HEK293 (cell line): ENCODE data around the gene ASTN2.

Experiments used
- CTCF ChIA-PET: fragments of 350-600 bp; formaldehyde crosslinking; extraction: SDS; loops from one replicate; lab custom pipeline; 2021; ENCODE audit warnings: antibody characterized with exemption; lab: Yijun Ruan, JAX
- POLR2A ChIA-PET: fragments of 300-600 bp; formaldehyde crosslinking; extraction: SDS; loops from one replicate; lab custom pipeline; 2020; ENCODE audit warnings: antibody characterized with exemption, inconsistent platforms; lab: Yijun Ruan, JAX
- H3K27ac ChIP-seq: fragments of 200-500 bp; sonication (Bioruptor generic); 2 replicates; pipeline ENCODE4 v1.5.1; 2014; ENCODE audit warnings: low read depth, low read length, control low read depth, inconsistent platforms; ENCODE audit errors: extremely low read depth
- H3K36me3 ChIP-seq, 2 experiments: fragments of 200-500 bp in 1 of 2; sonication (Bioruptor generic) in 1 of 2; 1 replicate in 1 of 2; 2 replicates in 1 of 2; pipeline ENCODE4 v1.5.1; 2014 to 2017; ENCODE audit warnings: inconsistent platforms in 2 of 2, low read length in 2 of 2; ENCODE audit not compliant: control insufficient read depth in 2 of 2, insufficient read depth in 1 of 2
- H3K4me1 ChIP-seq: fragments of 200-500 bp; sonication (Bioruptor generic); 2 replicates; pipeline ENCODE4 v1.5.1; 2014; ENCODE audit warnings: mild to moderate bottlenecking, low read length, inconsistent platforms; ENCODE audit not compliant: control insufficient read depth, insufficient read depth
- H3K4me3 ChIP-seq: 2 replicates; pipeline ENCODE4 v1.5.1; 2011; ENCODE audit warnings: low read depth, mild to moderate bottlenecking, control low read depth, low read length, moderate library complexity
- H3K9me3 ChIP-seq: fragments of 200-500 bp; sonication (Bioruptor generic); 2 replicates; pipeline ENCODE4 v1.5.1; 2014; ENCODE audit warnings: low read depth, low read length, inconsistent platforms; ENCODE audit not compliant: control insufficient read depth, insufficient read depth
- BCL11A ChIP-seq: fragments of 450-650 bp; formaldehyde crosslinking; IDR thresholded peaks from 2 replicates; pipeline ENCODE4 v1.5.1; 2016; ENCODE audit warnings: low read depth, missing biosample characterization, missing genetic modification characterization
- BCL11B ChIP-seq: fragments of 450-650 bp; formaldehyde crosslinking; IDR thresholded peaks from 2 replicates; pipeline ENCODE4 v1.5.1; 2016; ENCODE audit warnings: low read depth, missing biosample characterization, missing genetic modification characterization
- KLF10 ChIP-seq: fragments of 450-650 bp; IDR thresholded peaks from 2 replicates; pipeline ENCODE4 v1.5.1; 2018; ENCODE audit warnings: missing biosample characterization, mild to moderate bottlenecking, missing genetic modification characterization
- KLF8 ChIP-seq: fragments of 450-650 bp; formaldehyde crosslinking; IDR thresholded peaks from 2 replicates; pipeline ENCODE4 v1.5.1; 2016; ENCODE audit warnings: missing biosample characterization, missing genetic modification characterization
- MEIS1 ChIP-seq: sonication (generic); formaldehyde crosslinking; IDR thresholded peaks from 2 replicates; pipeline ENCODE4 v1.8.1; 2022; ENCODE audit warnings: missing genetic modification reagents, mild to moderate bottlenecking, borderline replicate concordance
- OSR2 ChIP-seq: fragments of 450-650 bp; formaldehyde crosslinking; IDR thresholded peaks from 2 replicates; pipeline ENCODE4 v1.5.1; 2016; ENCODE audit warnings: missing biosample characterization, missing genetic modification characterization
- PRDM6 ChIP-seq: fragments of 450-650 bp; formaldehyde crosslinking; IDR thresholded peaks from 2 replicates; pipeline ENCODE4 v1.5.1; 2017; ENCODE audit warnings: missing biosample characterization, missing genetic modification characterization
- REST ChIP-seq: fragments of 450-650 bp; formaldehyde crosslinking; IDR thresholded peaks from 2 replicates; pipeline ENCODE4 v1.5.1; 2016; ENCODE audit warnings: missing biosample characterization, missing genetic modification characterization
- ZBTB11 ChIP-seq: fragments of 450-650 bp; formaldehyde crosslinking; conservative IDR thresholded peaks from 2 replicates; pipeline ENCODE4 v1.5.1; 2016; ENCODE audit warnings: low read depth, missing biosample characterization, missing genetic modification characterization
- ZBTB48 ChIP-seq: fragments of 450-650 bp; formaldehyde crosslinking; IDR thresholded peaks from 2 replicates; pipeline ENCODE4 v1.5.1; 2016; ENCODE audit warnings: missing biosample characterization, missing genetic modification characterization
- ZFP69B ChIP-seq: fragments of 450-650 bp; formaldehyde crosslinking; IDR thresholded peaks from 2 replicates; pipeline ENCODE4 v1.5.1; 2016; ENCODE audit warnings: missing biosample characterization, missing genetic modification characterization
- ZNF121 ChIP-seq: fragments of 450-650 bp; formaldehyde crosslinking; IDR thresholded peaks from 2 replicates; pipeline ENCODE4 v1.5.1; 2016; ENCODE audit warnings: missing biosample characterization, missing genetic modification characterization
- ZNF19 ChIP-seq: fragments of 450-650 bp; formaldehyde crosslinking; IDR thresholded peaks from 2 replicates; pipeline ENCODE4; 2016; ENCODE audit warnings: missing biosample characterization, missing genetic modification characterization, low read depth
- ZNF2 ChIP-seq: fragments of 450-650 bp; formaldehyde crosslinking; IDR thresholded peaks from 2 replicates; pipeline ENCODE4 v1.5.1; 2016; ENCODE audit warnings: missing biosample characterization, missing genetic modification characterization
- ZNF473 ChIP-seq: fragments of 450-650 bp; formaldehyde crosslinking; IDR thresholded peaks from 2 replicates; pipeline ENCODE4 v1.5.1; 2017; ENCODE audit warnings: missing biosample characterization, missing genetic modification characterization
- ZNF548 ChIP-seq: fragments of 450-650 bp; formaldehyde crosslinking; IDR thresholded peaks from 2 replicates; pipeline ENCODE4 v1.5.1; 2016; ENCODE audit warnings: missing biosample characterization, missing genetic modification characterization
- ZNF621 ChIP-seq: fragments of 450-650 bp; formaldehyde crosslinking; IDR thresholded peaks from 2 replicates; pipeline ENCODE4 v1.5.1; 2017; ENCODE audit warnings: missing biosample characterization, missing genetic modification characterization
- ZNF776 ChIP-seq: fragments of 450-650 bp; formaldehyde crosslinking; IDR thresholded peaks from 2 replicates; pipeline ENCODE4 v1.5.0; 2017; ENCODE audit warnings: missing biosample characterization, missing genetic modification characterization, borderline replicate concordance
- TF ChIP-seq, protein P1 (sequence below): fragments of 450-650 bp; formaldehyde crosslinking; IDR thresholded peaks from 2 replicates; pipeline ENCODE4 v1.5.1; 2017; ENCODE audit warnings: missing biosample characterization, mild to moderate bottlenecking, missing genetic modification characterization, moderate library complexity
- TF ChIP-seq, protein P2 (sequence below): fragments of 450-650 bp; formaldehyde crosslinking; IDR thresholded peaks from 2 replicates; pipeline ENCODE4 v1.5.1; 2016; ENCODE audit warnings: missing biosample characterization, missing genetic modification characterization, low read depth

Gene ASTN2

GRCh38 chr9:116821633-116822229 lies 593.1 kb downstream of the ASTN2 start:
- Histone ChIP-seq H3K27ac (no peak overlapping the region), H3K4me1 (no peaks in the 10 kb centered on the region), H3K36me3 (no peaks in the 10 kb centered on the region), H3K9me3 (no peaks in the 10 kb centered on the region), H3K4me3 (no peak overlapping the region)
- ChIA-PET POLR2A (no interaction called here), CTCF (interaction anchor here (0.6 to 1.1 kb wide), 2 partner anchors 84 to 87 kb away, joined by 3 read pairs; no protein-coding TSS in a partner anchor)
- TF ChIP-seq ZBTB11 (no peak), ZFP69B (tag by site-specific recombination) (no peak), ZNF121 (no peak), REST (tag by site-specific recombination) (no peak)

DNA sequence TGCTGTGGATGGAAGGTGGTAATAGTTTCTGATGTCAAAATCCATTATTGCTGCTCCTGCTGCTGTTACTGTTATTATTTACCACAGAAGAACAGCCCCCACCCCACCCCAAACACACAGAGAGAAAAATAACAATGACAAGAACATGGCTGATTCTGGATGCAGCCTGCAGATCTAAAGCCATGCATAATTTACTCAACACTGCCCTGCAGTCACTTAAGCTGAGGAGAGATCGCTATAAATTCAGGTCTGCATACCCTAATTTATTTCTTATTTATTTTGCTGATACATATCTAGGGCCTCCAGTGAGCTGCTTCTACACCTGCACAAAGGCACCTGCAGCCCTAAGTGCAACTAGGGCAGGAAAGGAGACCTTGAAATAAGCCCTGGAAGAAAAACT lies 595.7 kb downstream of the ASTN2 start:
- no peak for TF ChIP-seq ZNF473
- TF ChIP-seq ZNF776 (tag by site-specific recombination) = no peak
- TF ChIP-seq ZNF621 (tag by site-specific recombination) = no peak
- Histone ChIP-seq H3K27ac (no peak overlapping the region), H3K4me1 (no peaks in the 10 kb centered on the region), H3K9me3 (no peaks in the 10 kb centered on the region), H3K36me3 (no peaks in the 10 kb centered on the region), H3K4me3 (no peak overlapping the region)
- ChIA-PET POLR2A (no interaction called here), CTCF (interaction anchor here (1.7 kb wide), 1 partner anchor 42 kb away, joined by 9 read pairs; no protein-coding TSS in a partner anchor)

- ChIA-PET POLR2A (no interaction called here), CTCF (interaction anchor here (0.6 to 1.7 kb wide), 3 partner anchors 43 to 1441 kb away, joined by 3 to 9 read pairs (median 6); no protein-coding TSS in a partner anchor)
- H3K9me3 ChIP-seq = no peaks in the 10 kb centered on the region
- H3K27ac ChIP-seq = no peak overlapping the region
- H3K4me3 ChIP-seq = no peak overlapping the region
- no peaks in the 10 kb centered on the region for H3K36me3 ChIP-seq
- no peaks in the 10 kb centered on the region for H3K4me1 ChIP-seq
- TF ChIP-seq ZNF2 (tag by site-specific recombination) (no peak), KLF10 (tag by site-specific recombination) (no peak), ZNF19 (tag by site-specific recombination) (no peak), ZFP69B (tag by site-specific recombination) (no peak), MEIS1 (CRISPR knock-in tag) (no peak), OSR2 (tag by site-specific recombination) (no peak), ZNF548 (tag by site-specific recombination) (no peak), BCL11B (tag by site-specific recombination) (no peak), BCL11A (tag by site-specific recombination) (no peak), PRDM6 (tag by site-specific recombination) (no peak), ZBTB48 (no peak), KLF8 (no peak)
- TF ChIP-seq, protein P1, sequence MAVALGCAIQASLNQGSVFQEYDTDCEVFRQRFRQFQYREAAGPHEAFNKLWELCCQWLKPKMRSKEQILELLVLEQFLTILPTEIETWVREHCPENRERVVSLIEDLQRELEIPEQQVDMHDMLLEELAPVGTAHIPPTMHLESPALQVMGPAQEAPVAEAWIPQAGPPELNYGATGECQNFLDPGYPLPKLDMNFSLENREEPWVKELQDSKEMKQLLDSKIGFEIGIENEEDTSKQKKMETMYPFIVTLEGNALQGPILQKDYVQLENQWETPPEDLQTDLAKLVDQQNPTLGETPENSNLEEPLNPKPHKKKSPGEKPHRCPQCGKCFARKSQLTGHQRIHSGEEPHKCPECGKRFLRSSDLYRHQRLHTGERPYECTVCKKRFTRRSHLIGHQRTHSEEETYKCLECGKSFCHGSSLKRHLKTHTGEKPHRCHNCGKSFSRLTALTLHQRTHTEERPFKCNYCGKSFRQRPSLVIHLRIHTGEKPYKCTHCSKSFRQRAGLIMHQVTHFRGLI (tag by site-specific recombination) = no peak
- TF ChIP-seq, protein P2, sequence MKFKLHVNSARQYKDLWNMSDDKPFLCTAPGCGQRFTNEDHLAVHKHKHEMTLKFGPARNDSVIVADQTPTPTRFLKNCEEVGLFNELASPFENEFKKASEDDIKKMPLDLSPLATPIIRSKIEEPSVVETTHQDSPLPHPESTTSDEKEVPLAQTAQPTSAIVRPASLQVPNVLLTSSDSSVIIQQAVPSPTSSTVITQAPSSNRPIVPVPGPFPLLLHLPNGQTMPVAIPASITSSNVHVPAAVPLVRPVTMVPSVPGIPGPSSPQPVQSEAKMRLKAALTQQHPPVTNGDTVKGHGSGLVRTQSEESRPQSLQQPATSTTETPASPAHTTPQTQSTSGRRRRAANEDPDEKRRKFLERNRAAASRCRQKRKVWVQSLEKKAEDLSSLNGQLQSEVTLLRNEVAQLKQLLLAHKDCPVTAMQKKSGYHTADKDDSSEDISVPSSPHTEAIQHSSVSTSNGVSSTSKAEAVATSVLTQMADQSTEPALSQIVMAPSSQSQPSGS (tag by site-specific recombination) = no peak
Observed at GRCh38 chr9:116817762-116818161, 597.1 kb downstream of the ASTN2 start.
